PC-9 (cell line): Measurements from ENCODE around the gene ENG. TPM values are rescaled to one million over a fixed set of nuclear protein-coding genes. Genes with fewer than 3 reads are reported as not detected.
A peak's percentile ranks its signal among the peaks of the same experiment; 100 is the strongest.

ENCODE experiments used
- BruUV-seq: library from RNA; stranded (reverse); fragments of 400-500 nt; replicated peaks from 2 replicates; lab custom pipeline; 2021; lab: Mats Ljungman, UMichigan
- CTCF ChIA-PET: fragments of 300-600 bp; sonication (Branson Sonifier 250); formaldehyde crosslinking; loops from one replicate; lab custom pipeline; 2022; ENCODE audit warnings: antibody characterized with exemption; lab: Charles Lee
- POLR2A ChIA-PET: fragments of 300-600 bp; sonication (Branson Sonifier 250); formaldehyde crosslinking; loops from one replicate; lab custom pipeline; 2022; ENCODE audit warnings: antibody characterized with exemption; ENCODE audit not compliant: unreplicated experiment; lab: Charles Lee
- DNase-seq, 2 experiments: peaks; one replicate each; pipeline versions ENCODE4 v3.0.0 to v3.0.0-alpha.2; 2015 to 2022; ENCODE audit warnings: mixed read lengths in 1 of 2
- H2AFZ ChIP-seq: fragments of 200-600 bp; sonication (generic); 2 replicates; pipeline ENCODE4 v1.8.1; 2017; ENCODE audit warnings: antibody characterized with exemption
- H3F3A ChIP-seq: fragments of 200-600 bp; sonication (generic); 2 replicates; pipeline ENCODE4 v1.8.1; 2017; ENCODE audit warnings: antibody characterized with exemption, mild to moderate bottlenecking, low read depth; ENCODE audit not compliant: insufficient read depth
- H3K27ac ChIP-seq: fragments of 200-600 bp; sonication (generic); 2 replicates; pipeline ENCODE4 v1.6.1; 2016; ENCODE audit warnings: mixed run types
- H3K27me3 ChIP-seq: fragments of 200-600 bp; sonication (generic); 2 replicates; pipeline ENCODE4 v1.6.1; 2016; ENCODE audit warnings: low read depth, mixed run types; ENCODE audit not compliant: insufficient read depth
- H3K36me3 ChIP-seq: fragments of 200-600 bp; sonication (generic); 2 replicates; pipeline ENCODE4 v1.6.1; 2016; ENCODE audit warnings: low read depth, mixed run types
- H3K4me1 ChIP-seq: fragments of 200-600 bp; sonication (generic); replicated peaks from 2 replicates; pipeline ENCODE4 v1.6.1; 2016; ENCODE audit warnings: mixed run types; ENCODE audit not compliant: insufficient read depth
- H3K4me2 ChIP-seq: fragments of 200-600 bp; sonication (generic); 2 replicates; pipeline ENCODE4 v1.6.1; 2017; ENCODE audit warnings: mixed run types
- H3K4me3 ChIP-seq: fragments of 200-600 bp; sonication (generic); 2 replicates; pipeline ENCODE4 v1.6.1; 2016; ENCODE audit warnings: mixed run types
- H3K79me2 ChIP-seq: fragments of 200-600 bp; sonication (generic); 2 replicates; pipeline ENCODE4 v1.6.1; 2017; ENCODE audit warnings: low read depth, mixed run types
- H3K9me2 ChIP-seq: fragments of 200-600 bp; sonication (generic); 2 replicates; pipeline ENCODE4 v1.8.1; 2017; ENCODE audit warnings: mild to moderate bottlenecking; ENCODE audit not compliant: insufficient read depth
- H3K9me3 ChIP-seq: fragments of 200-600 bp; sonication (generic); 2 replicates; pipeline ENCODE4 v1.8.1; 2016; ENCODE audit warnings: low read depth; ENCODE audit not compliant: insufficient read depth
- H4K20me1 ChIP-seq: fragments of 200-600 bp; sonication (generic); 2 replicates; pipeline ENCODE4 v1.8.1; 2017; ENCODE audit not compliant: insufficient read depth
- CTCF ChIP-seq: fragments of 200-600 bp; sonication (generic); conservative IDR thresholded peaks from 2 replicates; pipeline ENCODE4 v1.6.1; 2017; ENCODE audit warnings: mixed run types, antibody characterized with exemption, mild to moderate bottlenecking, moderate library complexity
- EZH2 ChIP-seq: fragments of 200-600 bp; sonication (generic); IDR thresholded peaks from 2 replicates; pipeline ENCODE4 v1.8.0; 2017; ENCODE audit warnings: antibody characterized with exemption, low read depth
- intact Hi-C: fragments of 100-400 bp; cut with micrococcal nuclease; formaldehyde crosslinking; loops from one replicate; pipeline ENCODE4 v1.10.0; 2022; ENCODE audit not compliant: unreplicated experiment
- total RNA-seq: library from RNA; stranded (reverse); gene quantifications from 2 replicates; pipeline ENCODE4 v1.2.3, GENCODE V29; 2021

Gene ENG
- total RNA-seq, 1 experiment from 2014 or later, result 23.1 TPM

GRCh38 chr9:127853312-127854183 is 910 bp downstream of the ENG start:
- Histone ChIP-seq H3K27me3 (no peaks in the 10 kb centered on the region), H3K4me1 (peaks cover 16% of the 10 kb centered on the region), H3K4me2 (peak overlapping the region; percentile 81), H2AFZ (peak overlapping the region; percentile 76), H4K20me1 (no peaks in the 10 kb centered on the region), H3K9me2 (no peaks in the 10 kb centered on the region), H3F3A (peaks cover 5% of the 10 kb centered on the region; the same call in 1 of the 2 replicates), H3K9me3 (peaks cover 16% of the 10 kb centered on the region), H3K36me3 (peaks cover 5% of the 10 kb centered on the region; the same call in 1 of the 2 replicates), H3K79me2 (no peaks in the 10 kb centered on the region), H3K27ac (no peak overlapping the region), H3K4me3 (peak overlapping the region; percentile 54)
- no peak for TF ChIP-seq CTCF
- no peak for TF ChIP-seq EZH2
- peak in 1 of 2 experiments; percentile 39 for DNase-seq
- no TSS peak for BruUV-seq
- ChIA-PET CTCF (interaction anchor here (0.6 to 1.6 kb wide), 4 partner anchors 16 to 68 kb away, joined by 3 to 6 read pairs (median 4); partner anchors contain the start of gene CDK9), POLR2A (interaction anchor here (0.6 kb wide), 3 partner anchors 48 to 63 kb away, joined by 4 to 9 read pairs (median 6); no protein-coding TSS in a partner anchor)
- intact Hi-C loops, result loop anchor here (1.0 to 2.0 kb wide), 2 partner anchors 15 to 50 kb away; no protein-coding TSS in a partner anchor

GRCh38 chr9:127852829-127853228 is 1.6 kb downstream of the ENG start:
- TF ChIP-seq CTCF, result no peak
- H3K79me2 ChIP-seq, result no peaks in the 10 kb centered on the region
- peaks cover 5% of the 10 kb centered on the region; the same call in 1 of the 2 replicates for H3K36me3 ChIP-seq
- DNase-seq, result no peak
- H3K4me3 ChIP-seq, result no peak overlapping the region
- BruUV-seq, result no TSS peak
- CTCF ChIA-PET, result no interaction called here
- H3K27me3 ChIP-seq, result no peaks in the 10 kb centered on the region
- peaks cover 5% of the 10 kb centered on the region; the same call in 1 of the 2 replicates for H3F3A ChIP-seq
- peaks cover 16% of the 10 kb centered on the region for H3K4me1 ChIP-seq
- intact Hi-C loops, result no loop called here
- H3K9me3 ChIP-seq, result peaks cover 18% of the 10 kb centered on the region
- no peaks in the 10 kb centered on the region for H3K9me2 ChIP-seq
- H4K20me1 ChIP-seq, result no peaks in the 10 kb centered on the region
- peak overlapping the region; percentile 81; the same call in 1 of the 2 replicates for H3K4me2 ChIP-seq
- POLR2A ChIA-PET, result no interaction called here
- H3K27ac ChIP-seq, result no peak overlapping the region
- no peak overlapping the region for H2AFZ ChIP-seq

GRCh38 chr9:127850286-127850830 is 4.1 kb downstream of the ENG start:
- no peak overlapping the region for H3K27ac ChIP-seq
- H4K20me1 ChIP-seq, result no peaks in the 10 kb centered on the region
- H3K27me3 ChIP-seq, result no peaks in the 10 kb centered on the region
- DNase-seq, result no peak
- H3K4me1 ChIP-seq, result peaks cover 16% of the 10 kb centered on the region
- no TSS peak for BruUV-seq
- POLR2A ChIA-PET, result no interaction called here
- H3K36me3 ChIP-seq, result peaks cover 5% of the 10 kb centered on the region; the same call in 1 of the 2 replicates
- intact Hi-C loops, result no loop called here
- H3K79me2 ChIP-seq, result no peaks in the 10 kb centered on the region
- no peak overlapping the region for H3K4me3 ChIP-seq
- H3F3A ChIP-seq, result peaks cover 5% of the 10 kb centered on the region; the same call in 1 of the 2 replicates
- no peak overlapping the region for H2AFZ ChIP-seq
- CTCF ChIA-PET, result no interaction called here
- TF ChIP-seq CTCF (no peak), EZH2 (no peak)
- peaks cover 18% of the 10 kb centered on the region for H3K9me3 ChIP-seq
- no peak overlapping the region for H3K4me2 ChIP-seq
- no peaks in the 10 kb centered on the region for H3K9me2 ChIP-seq
